Upper lobe of right lung (tissue), 1 donor: ENCODE data around the gene DOCK6. TPM values are rescaled to one million over a fixed set of nuclear protein-coding genes. Genes with fewer than 3 reads are reported as not detected.
A peak's percentile ranks its signal among the peaks of the same experiment; 100 is the strongest.

ENCODE experiments used
- ATAC-seq: fragments of 200-7000 bp; cut with Tn5 transposase; one replicate; pipeline ENCODE4 v1.9.1; 2020; ENCODE audit warnings: mild to moderate bottlenecking, moderate library complexity
- DNase-seq: peaks from one replicate; pipeline ENCODE4 v3.0.0-alpha.2; 2020
- H3K27ac ChIP-seq: fragments of 200-600 bp; one replicate; pipeline ENCODE4 v1.8.0; 2022
- H3K27me3 ChIP-seq: fragments of 200-600 bp; one replicate; pipeline ENCODE4 v1.8.0; 2022; ENCODE audit warnings: mild to moderate bottlenecking
- H3K36me3 ChIP-seq: fragments of 200-600 bp; one replicate; pipeline ENCODE4 v1.8.0; 2022
- H3K4me1 ChIP-seq: fragments of 200-600 bp; one replicate; pipeline ENCODE4 v1.8.0; 2022
- H3K4me3 ChIP-seq: fragments of 200-600 bp; one replicate; pipeline ENCODE4 v1.8.0; 2022; ENCODE audit warnings: mild to moderate bottlenecking
- H3K9me3 ChIP-seq: fragments of 200-600 bp; one replicate; pipeline ENCODE4 v1.8.0; 2022
- intact Hi-C: fragments of 100-400 bp; cut with DNase I; formaldehyde crosslinking; loops from one replicate; pipeline ENCODE4 v1.11.0; 2022
- total RNA-seq: library from RNA; stranded (reverse); fragmentation: NEBNext Ultra II Directional; extraction: Animal tissue kit (Norgen Biotek cat#: 25700); gene quantifications from one replicate; pipeline ENCODE4 v1.2.1, GENCODE V29; 2021
- TF ChIP-seq, protein P1 (sequence below): fragments of 200-600 bp; IDR thresholded peaks from one replicate; pipeline ENCODE4 v1.8.0; 2022; ENCODE audit warnings: antibody characterized with exemption
- donor health status: DM: no; HTN: yes; CAD: no; lungs with severe emphysema.

Gene DOCK6
- total RNA-seq, 1 donor from 2014 or later = 138 TPM

DNA sequence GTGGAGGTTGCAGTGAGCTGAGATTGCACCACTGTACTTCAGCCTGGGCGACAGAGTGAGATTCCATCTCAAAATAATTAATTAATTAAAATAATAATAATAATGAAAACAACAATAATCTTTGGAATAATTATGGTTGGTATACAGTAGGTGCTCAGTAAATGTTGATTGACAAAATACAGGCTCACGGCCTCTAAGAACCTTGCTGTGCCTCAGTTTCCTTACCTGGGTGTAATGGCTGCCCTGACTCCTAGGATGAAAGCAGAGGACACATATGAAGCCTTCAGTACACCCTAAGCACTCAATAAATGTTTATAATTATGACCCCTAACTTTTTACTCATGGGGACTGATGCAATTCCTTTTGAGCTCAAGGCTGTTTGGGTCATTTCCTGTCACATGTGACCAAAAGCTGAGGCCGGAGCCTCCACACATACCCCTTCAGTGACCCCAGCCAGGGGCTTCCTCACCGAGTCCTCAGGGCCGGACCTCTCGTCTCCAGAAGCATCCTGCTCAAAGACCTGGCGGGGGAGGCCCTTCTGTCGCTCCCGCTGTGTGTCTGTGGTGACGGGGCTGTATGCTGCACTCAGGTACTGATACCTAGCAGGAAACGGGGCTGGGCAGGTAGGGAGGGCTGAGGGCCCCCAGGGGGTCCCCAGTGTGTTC, 10.5 kb downstream of the DOCK6 start:
- intact Hi-C loops = no loop called here
- Histone ChIP-seq H3K9me3 (no peaks in the 10 kb centered on the region), H3K36me3 (peaks cover 44% of the 10 kb centered on the region), H3K4me1 (peaks cover 30% of the 10 kb centered on the region), H3K27me3 (no peaks in the 10 kb centered on the region), H3K27ac (no peak overlapping the region), H3K4me3 (no peak overlapping the region)
- TF ChIP-seq, protein P1, sequence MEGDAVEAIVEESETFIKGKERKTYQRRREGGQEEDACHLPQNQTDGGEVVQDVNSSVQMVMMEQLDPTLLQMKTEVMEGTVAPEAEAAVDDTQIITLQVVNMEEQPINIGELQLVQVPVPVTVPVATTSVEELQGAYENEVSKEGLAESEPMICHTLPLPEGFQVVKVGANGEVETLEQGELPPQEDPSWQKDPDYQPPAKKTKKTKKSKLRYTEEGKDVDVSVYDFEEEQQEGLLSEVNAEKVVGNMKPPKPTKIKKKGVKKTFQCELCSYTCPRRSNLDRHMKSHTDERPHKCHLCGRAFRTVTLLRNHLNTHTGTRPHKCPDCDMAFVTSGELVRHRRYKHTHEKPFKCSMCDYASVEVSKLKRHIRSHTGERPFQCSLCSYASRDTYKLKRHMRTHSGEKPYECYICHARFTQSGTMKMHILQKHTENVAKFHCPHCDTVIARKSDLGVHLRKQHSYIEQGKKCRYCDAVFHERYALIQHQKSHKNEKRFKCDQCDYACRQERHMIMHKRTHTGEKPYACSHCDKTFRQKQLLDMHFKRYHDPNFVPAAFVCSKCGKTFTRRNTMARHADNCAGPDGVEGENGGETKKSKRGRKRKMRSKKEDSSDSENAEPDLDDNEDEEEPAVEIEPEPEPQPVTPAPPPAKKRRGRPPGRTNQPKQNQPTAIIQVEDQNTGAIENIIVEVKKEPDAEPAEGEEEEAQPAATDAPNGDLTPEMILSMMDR = no peak
- ATAC-seq (no peak), DNase-seq (no peak)

DNA sequence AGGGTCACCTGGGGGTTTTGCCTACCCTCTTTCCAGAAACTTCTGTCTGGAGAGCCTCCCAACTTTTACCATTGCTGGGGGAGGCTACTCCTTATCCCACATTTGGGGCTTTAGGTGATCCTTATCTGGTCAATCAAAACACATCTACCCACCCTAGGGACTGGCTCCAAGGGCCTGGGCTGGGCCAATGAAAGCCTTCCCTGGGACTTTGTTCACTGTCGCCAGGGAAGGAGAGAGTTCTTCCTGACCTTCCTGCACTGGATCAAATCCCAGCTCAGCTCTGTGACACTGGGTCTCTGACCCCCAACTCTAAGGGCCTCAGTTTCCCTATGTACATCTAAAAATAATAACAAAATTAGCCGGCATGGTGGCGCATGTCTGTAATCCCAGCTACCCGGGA, 11.1 kb downstream of the DOCK6 start:
- intact Hi-C loops = no loop called here
- no peak overlapping the region for H3K4me3 ChIP-seq
- H3K27me3 ChIP-seq = no peaks in the 10 kb centered on the region
- TF ChIP-seq, protein P1 = no peak
- DNase-seq = no peak
- no peaks in the 10 kb centered on the region for H3K9me3 ChIP-seq
- no peak for ATAC-seq
- peaks cover 49% of the 10 kb centered on the region for H3K36me3 ChIP-seq
- no peak overlapping the region for H3K27ac ChIP-seq
- H3K4me1 ChIP-seq = peaks cover 32% of the 10 kb centered on the region

DNA sequence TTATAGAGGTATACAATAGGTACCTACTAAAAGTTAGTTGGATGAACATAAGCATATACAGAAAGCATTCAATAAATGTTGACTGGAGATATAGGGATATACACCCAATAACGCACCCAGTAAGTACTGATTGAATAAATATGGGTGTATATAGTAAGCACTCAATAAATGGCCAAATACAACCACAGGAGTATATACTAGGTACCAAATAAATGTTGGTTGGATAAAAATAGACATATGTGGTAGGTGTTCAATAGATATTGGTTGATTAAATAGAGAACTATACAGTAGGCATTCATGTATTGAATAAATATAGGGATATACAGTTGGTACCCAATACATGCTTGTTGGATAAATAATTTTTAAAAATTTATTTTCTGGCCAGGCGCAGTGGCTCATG, 13.5 kb downstream of the DOCK6 start:
- H3K36me3 ChIP-seq = peaks cover 60% of the 10 kb centered on the region
- no peak for ATAC-seq
- intact Hi-C loops = no loop called here
- H3K4me3 ChIP-seq = no peak overlapping the region
- TF ChIP-seq, protein P1 = no peak
- no peak overlapping the region for H3K27ac ChIP-seq
- H3K27me3 ChIP-seq = no peaks in the 10 kb centered on the region
- no peak for DNase-seq
- H3K4me1 ChIP-seq = peaks cover 26% of the 10 kb centered on the region
- no peaks in the 10 kb centered on the region for H3K9me3 ChIP-seq

DNA sequence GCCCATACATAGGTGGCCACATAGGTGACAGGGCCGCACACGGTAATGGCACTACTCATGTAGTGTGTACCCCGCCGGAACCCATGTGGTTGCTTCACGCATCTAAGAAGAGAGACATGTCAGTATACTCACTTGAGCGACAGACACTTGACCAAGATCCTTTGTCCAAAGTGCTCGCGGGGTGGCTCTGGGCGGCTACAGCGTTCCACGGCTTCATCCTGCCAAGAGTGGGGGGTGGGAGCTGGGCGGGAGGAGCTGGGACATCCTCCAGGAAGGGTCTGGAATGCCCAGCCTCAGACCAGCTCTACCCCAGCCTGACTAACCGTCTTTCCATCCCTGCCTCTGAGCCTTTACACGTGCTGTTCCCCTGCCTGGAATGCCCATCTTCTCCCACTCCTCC, 14.4 kb downstream of the DOCK6 start:
- Histone ChIP-seq H3K4me1 (peaks cover 23% of the 10 kb centered on the region), H3K36me3 (peaks cover 60% of the 10 kb centered on the region), H3K9me3 (no peaks in the 10 kb centered on the region), H3K27me3 (no peaks in the 10 kb centered on the region), H3K4me3 (no peak overlapping the region), H3K27ac (peak overlapping the region; percentile 73)
- intact Hi-C loops = no loop called here
- ATAC-seq (no peak), DNase-seq (no peak)
- TF ChIP-seq, protein P1 = no peak

DNA sequence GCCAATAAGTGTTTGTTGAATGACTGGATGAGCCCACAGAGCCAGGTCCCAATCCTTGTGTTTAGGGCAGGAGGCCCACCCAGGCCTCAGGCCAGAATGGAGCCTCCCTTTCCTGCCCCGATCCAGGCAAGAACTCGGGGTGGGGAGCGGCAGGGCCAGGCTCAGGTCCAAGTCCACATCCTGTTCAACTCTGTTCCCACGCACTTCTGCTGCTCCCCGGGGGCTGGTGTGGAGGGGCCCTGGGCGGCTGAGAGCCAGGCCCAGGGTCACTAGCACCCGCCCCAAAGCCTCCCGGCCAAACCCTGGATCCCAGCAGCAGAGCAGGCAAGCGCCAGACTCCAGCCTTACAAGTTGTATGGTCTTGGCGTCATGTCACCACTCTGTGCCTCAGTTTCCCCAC, 14.9 kb downstream of the DOCK6 start:
- Histone ChIP-seq H3K27me3 (no peaks in the 10 kb centered on the region), H3K36me3 (peaks cover 59% of the 10 kb centered on the region), H3K4me1 (peaks cover 23% of the 10 kb centered on the region), H3K4me3 (no peak overlapping the region), H3K9me3 (no peaks in the 10 kb centered on the region), H3K27ac (peak overlapping the region; percentile 73)
- DNase-seq (peak; percentile 67), ATAC-seq (peak; percentile 45)
- intact Hi-C loops = no loop called here
- TF ChIP-seq, protein P1 = no peak

DNA sequence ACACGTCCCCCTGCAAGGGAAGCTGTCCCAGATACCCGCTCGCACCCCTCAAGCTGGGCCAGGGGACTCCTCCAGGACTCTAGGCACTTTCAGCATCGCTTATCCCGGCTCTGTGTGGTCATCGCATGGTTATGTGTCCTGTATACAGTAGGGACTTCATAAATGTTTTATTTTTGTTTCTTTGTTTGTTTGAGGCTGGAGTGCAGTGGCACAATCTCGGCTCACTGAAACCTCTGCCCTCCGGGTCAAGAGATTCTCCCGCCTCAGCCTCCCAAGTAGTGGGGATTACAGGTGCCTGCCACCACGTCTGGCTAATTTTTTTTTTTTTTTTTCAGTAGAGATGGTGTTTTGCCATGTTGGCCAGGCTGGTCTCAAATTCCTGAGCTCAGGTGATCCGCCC, 15.4 kb downstream of the DOCK6 start:
- intact Hi-C loops = no loop called here
- H3K9me3 ChIP-seq = no peaks in the 10 kb centered on the region
- H3K36me3 ChIP-seq = peaks cover 59% of the 10 kb centered on the region
- H3K27me3 ChIP-seq = no peaks in the 10 kb centered on the region
- peak overlapping the region; percentile 73 for H3K27ac ChIP-seq
- no peak for DNase-seq
- ATAC-seq = no peak
- TF ChIP-seq, protein P1 = no peak
- H3K4me1 ChIP-seq = peaks cover 21% of the 10 kb centered on the region
- H3K4me3 ChIP-seq = no peak overlapping the region
